ENCODE data around the gene UBE2D2.

DNA sequence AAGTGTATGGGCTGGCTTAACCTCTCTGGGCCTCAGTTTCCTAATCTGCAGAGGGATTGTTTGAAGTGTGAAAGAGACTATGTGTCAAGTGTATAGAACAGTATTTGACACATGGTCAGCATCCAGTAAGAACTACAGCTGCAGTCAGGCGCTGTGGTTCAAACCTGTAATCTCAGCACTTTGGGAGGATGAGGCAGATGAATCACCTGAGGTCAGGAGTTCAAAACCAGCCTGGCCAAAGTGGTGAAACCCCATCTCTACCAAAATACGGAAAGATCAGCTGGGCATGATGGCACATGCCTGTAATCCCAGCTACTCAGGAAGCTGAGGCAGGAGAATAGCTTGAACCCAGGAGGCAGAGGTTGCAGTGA lies 46.7 kb upstream of the UBE2D2 start:
- TF ChIP-seq REST (IDR thresholded peaks at IDR 0.05; ENCODE audit: insufficient read depth in 1 of 2, low read depth in 2 of 2, low read length in 1 of 2) (no peak), POLR2AphosphoS5 (IDR thresholded peaks at IDR 0.05; ENCODE audit: low read depth, low read length) (no peak), CTCF (IDR thresholded peaks at IDR 0.05) (no peak), SIN3A (IDR thresholded peaks at IDR 0.05; ENCODE audit: borderline replicate concordance, insufficient read depth, low read depth, low read length) (no peak), TCF7L2 (IDR thresholded peaks at IDR 0.05; ENCODE audit: low read depth, low read length) (no peak)
